ENCODE results near the gene SLC9A5. TPM values are rescaled to one million over a fixed set of nuclear protein-coding genes. Genes with fewer than 3 reads are reported as not detected.

SLC9A5 gene
- total RNA-seq, 1 donor from 2014 or later: 2.5 TPM

- POLR2A ChIA-PET: interaction anchor here (0.5 to 5.1 kb wide), 20 partner anchors 9 to 858 kb away, joined by 3 to 120 read pairs (median 4); partner anchors contain the start of genes ATP6V0D1, CIAO2B, E2F4 and FBXL8
- peaks cover 27% of the 10 kb centered on the region for H3K4me1 Mint-ChIP-seq
- H3K9me3 Mint-ChIP-seq: no peaks in the 10 kb centered on the region
- peak within 1 kb of the TSS; percentile 100 for H3K4me3 Mint-ChIP-seq
- H3K36me3 Mint-ChIP-seq (ENCODE audit: low read depth): peaks cover 49% of the 10 kb centered on the region
- intact Hi-C loops (cut with micrococcal nuclease): loop anchor here (1.0 to 2.0 kb wide), 8 partner anchors 17 to 335 kb away; partner anchors contain the start of genes CBFB, CTCF, E2F4 and FBXL8
- ATAC-seq (ENCODE audit: low read depth): peak; percentile 98
- CTCF ChIA-PET: interaction anchor here (0.6 to 2.4 kb wide), 8 partner anchors 17 to 144 kb away, joined by 3 to 12 read pairs (median 4); partner anchors contain the start of gene FHOD1
- no peaks in the 10 kb centered on the region for H3K27me3 Mint-ChIP-seq
- H3K27ac Mint-ChIP-seq: peak within 1 kb of the TSS; percentile 99
- no peak for TF ChIP-seq CTCF (IDR thresholded peaks at IDR 0.05)
- peak; percentile 98 for DNase-seq
Observed at GRCh38 chr16:67226804-67227566, 21.8 kb upstream of the SLC9A5 start, which contains the start of gene TMEM208. Gene TMEM208 (plus strand): TSS chr16:67227130. CDS start chr16:67227219, 89 bp downstream.

- DNase-seq: no peak
- POLR2A ChIA-PET: interaction anchor here (0.5 to 5.1 kb wide), 12 partner anchors 11 to 777 kb away, joined by 3 to 120 read pairs (median 6); partner anchors contain the start of genes CIAO2B, E2F4, FBXL8 and FHOD1
- CTCF ChIA-PET: interaction anchor here (1.3 to 2.4 kb wide), 4 partner anchors 17 to 65 kb away, joined by 3 to 12 read pairs (median 6); partner anchors contain the start of gene FHOD1
- ATAC-seq (ENCODE audit: low read depth): no peak
- TF ChIP-seq CTCF (IDR thresholded peaks at IDR 0.05): no peak
- Mint-ChIP-seq H3K36me3 (ENCODE audit: low read depth) (peaks cover 51% of the 10 kb centered on the region), H3K9me3 (no peaks in the 10 kb centered on the region), H3K27ac (peak overlapping the region; percentile 99), H3K4me3 (peak overlapping the region; percentile 100), H3K27me3 (no peaks in the 10 kb centered on the region), H3K4me1 (peaks cover 27% of the 10 kb centered on the region)
- intact Hi-C loops (cut with micrococcal nuclease): loop anchor here (1.0 to 2.0 kb wide), 6 partner anchors 17 to 335 kb away; partner anchors contain the start of genes CBFB, CTCF, FBXL8 and MATCAP1
Observed at GRCh38 chr16:67227567-67227921, 21.2 kb upstream of the SLC9A5 start.

- no peaks in the 10 kb centered on the region for H3K27me3 Mint-ChIP-seq
- DNase-seq: no peak
- TF ChIP-seq CTCF (IDR thresholded peaks at IDR 0.05): no peak
- H3K27ac Mint-ChIP-seq: peak overlapping the region; percentile 13
- POLR2A ChIA-PET: interaction anchor here (0.6 to 5.1 kb wide), 4 partner anchors 10 to 69 kb away, joined by 3 to 120 read pairs (median 18); partner anchors contain the start of genes FBXL8, FHOD1, SLC9A5 and TRADD
- H3K9me3 Mint-ChIP-seq: no peaks in the 10 kb centered on the region
- CTCF ChIA-PET: interaction anchor here (1.3 to 2.4 kb wide), 2 partner anchors 16 to 65 kb away, joined by 3 to 9 read pairs; no protein-coding TSS in a partner anchor
- intact Hi-C loops (cut with micrococcal nuclease): no loop called here
- H3K4me3 Mint-ChIP-seq: peak overlapping the region; percentile 100
- ATAC-seq (ENCODE audit: low read depth): no peak
- H3K4me1 Mint-ChIP-seq: peaks cover 27% of the 10 kb centered on the region
- peaks cover 53% of the 10 kb centered on the region for H3K36me3 Mint-ChIP-seq (ENCODE audit: low read depth)
Observed at GRCh38 chr16:67228034-67228785, 20.6 kb upstream of the SLC9A5 start.

- peaks cover 27% of the 10 kb centered on the region for H3K4me1 Mint-ChIP-seq
- no peak overlapping the region for H3K27ac Mint-ChIP-seq
- no peak for DNase-seq
- no peak for TF ChIP-seq CTCF (IDR thresholded peaks at IDR 0.05)
- POLR2A ChIA-PET: interaction anchor here (0.7 to 5.1 kb wide), 3 partner anchors 9 to 490 kb away, joined by 3 to 120 read pairs (median 25); partner anchors contain the start of genes FHOD1 and SLC9A5
- no peak for ATAC-seq (ENCODE audit: low read depth)
- peak overlapping the region; percentile 19 for H3K4me3 Mint-ChIP-seq
- no peaks in the 10 kb centered on the region for H3K27me3 Mint-ChIP-seq
- peaks cover 58% of the 10 kb centered on the region for H3K36me3 Mint-ChIP-seq (ENCODE audit: low read depth)
- intact Hi-C loops (cut with micrococcal nuclease): no loop called here
- CTCF ChIA-PET: no interaction called here
- H3K9me3 Mint-ChIP-seq: no peaks in the 10 kb centered on the region
Observed at GRCh38 chr16:67228905-67229304, 19.9 kb upstream of the SLC9A5 start.
